ENCODE measurements around the gene IRGQ.

Gene IRGQ

GRCh38 chr19:43584484-43584883, 11.4 kb downstream of the IRGQ start:
- DNase-seq (ENCODE audit: low read depth): no peak
- no peak overlapping the region for H3K4me3 ChIP-seq (ENCODE audit: control insufficient read depth, low read depth, low read length)
- TF ChIP-seq CTCF (IDR thresholded peaks at IDR 0.05; ENCODE audit: control insufficient read depth, insufficient read depth, low read depth, low read length, missing control alignments): no peak

GRCh38 chr19:43582495-43582894, 13.4 kb downstream of the IRGQ start:
- H3K4me3 ChIP-seq (ENCODE audit: control insufficient read depth, low read depth, low read length): no peak overlapping the region
- no peak for TF ChIP-seq CTCF (IDR thresholded peaks at IDR 0.05; ENCODE audit: control insufficient read depth, insufficient read depth, low read depth, low read length, missing control alignments)
- DNase-seq (ENCODE audit: low read depth): no peak

- TF ChIP-seq CTCF (IDR thresholded peaks at IDR 0.05; ENCODE audit: control insufficient read depth, insufficient read depth, low read depth, low read length, missing control alignments): no peak
- no peak for DNase-seq (ENCODE audit: low read depth)
- no peak overlapping the region for H3K4me3 ChIP-seq (ENCODE audit: control insufficient read depth, low read depth, low read length)
These were observed 14.5 kb downstream of the IRGQ start for GRCh38 chr19:43581467-43581866.

GRCh38 chr19:43578787-43579186, 17.1 kb downstream of the IRGQ start:
- no peak for TF ChIP-seq CTCF (IDR thresholded peaks at IDR 0.05; ENCODE audit: control insufficient read depth, insufficient read depth, low read depth, low read length, missing control alignments)
- H3K4me3 ChIP-seq (ENCODE audit: control insufficient read depth, low read depth, low read length): no peak overlapping the region
- no peak for DNase-seq (ENCODE audit: low read depth)

DNA sequence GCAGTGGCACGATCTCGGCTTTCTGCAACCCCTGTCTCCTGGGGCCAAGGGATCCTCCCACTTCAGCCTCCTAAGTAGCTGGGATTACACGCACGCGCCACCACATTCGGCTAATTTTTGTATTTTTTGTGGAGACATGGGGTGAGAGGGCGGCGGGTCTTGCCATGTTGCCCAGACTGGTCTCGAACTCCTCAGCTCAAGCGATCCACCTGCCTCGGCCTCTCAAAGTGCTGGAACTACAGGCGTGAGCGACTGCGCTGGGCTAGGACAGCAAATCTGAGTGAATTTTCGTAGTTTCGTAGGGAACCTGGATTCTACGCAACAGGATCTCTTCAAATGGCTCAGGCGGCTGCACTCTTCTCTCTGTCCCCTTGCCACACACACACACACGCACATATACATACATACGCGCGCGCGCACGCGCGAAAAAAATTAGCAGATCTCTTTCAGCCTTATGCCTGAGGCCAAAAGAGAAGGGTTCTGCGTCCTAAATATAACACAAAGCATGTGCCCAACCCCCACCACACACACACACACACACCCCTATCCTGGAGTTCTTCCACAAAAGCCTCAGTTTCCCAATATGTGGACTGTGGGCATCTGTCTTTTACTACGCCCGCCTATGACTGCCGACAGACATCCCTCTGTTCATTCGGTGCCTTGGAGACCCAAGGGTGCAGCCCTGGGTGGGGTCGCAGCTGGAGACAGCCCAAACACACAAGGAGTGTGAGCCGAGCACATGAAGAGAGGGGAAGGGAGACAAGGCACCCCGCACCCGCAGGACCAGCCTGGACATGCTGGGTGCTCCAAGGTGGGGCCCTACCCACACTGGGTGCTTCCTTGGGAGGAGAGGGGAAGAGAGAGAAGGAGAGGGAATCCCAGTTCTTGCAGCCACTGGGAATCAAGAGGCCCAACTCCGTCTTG, 19.7 kb downstream of the IRGQ start:
- peak overlapping the region; percentile 28 for H3K4me3 ChIP-seq (ENCODE audit: control insufficient read depth, low read depth, low read length)
- DNase-seq (ENCODE audit: low read depth): no peak
- no peak for TF ChIP-seq CTCF (IDR thresholded peaks at IDR 0.05; ENCODE audit: control insufficient read depth, insufficient read depth, low read depth, low read length, missing control alignments)

GRCh38 chr19:43575156-43575950, 20.6 kb downstream of the IRGQ start, which contains the start of the genes PINLYP and XRCC1:
Gene PINLYP, plus strand, starts transcription at chr19:43575801. Its CDS starts 1,391 bp downstream, at chr19:43577192.
Gene XRCC1, minus strand, starts transcription at chr19:43575527. Its CDS starts 69 bp downstream, at chr19:43575458.
- no peak for TF ChIP-seq CTCF (IDR thresholded peaks at IDR 0.05; ENCODE audit: control insufficient read depth, insufficient read depth, low read depth, low read length, missing control alignments)
- peak within 1 kb of the TSS; percentile 83 for H3K4me3 ChIP-seq (ENCODE audit: control insufficient read depth, low read depth, low read length)
- DNase-seq (ENCODE audit: low read depth): peak; percentile 90
